SK-N-SH treated with all-trans-retinoic acid at 6 μM for 48 hours (cell line): ENCODE results near the gene SNIP1.
"Not testable (repeated sequence)": the region's sequence is repeated elsewhere in the genome, so short reads cannot be mapped to it uniquely, and the experiment has no call there.

Source experiments
- ATAC-seq: fragments of 200-7000 bp; cut with Tn5 transposase; 3 replicates; pipeline ENCODE4 v1.9.1; 2020; ENCODE audit warnings: mild to moderate bottlenecking, moderate library complexity
- CSDC2 ChIP-seq: fragments of 250-450 bp; sonication (Bioruptor Pico); IDR thresholded peaks from 2 replicates; pipeline ENCODE4 v1.5.0; 2020; ENCODE audit warnings: mild to moderate bottlenecking, moderate library complexity
- ESRRG ChIP-seq: fragments of 250-450 bp; sonication (Bioruptor Pico); IDR thresholded peaks from 2 replicates; pipeline ENCODE4 v1.6.1; 2021; ENCODE audit warnings: mild to moderate bottlenecking
- ISL1 ChIP-seq: fragments of 250-450 bp; sonication (Bioruptor Pico); IDR thresholded peaks from 2 replicates; pipeline ENCODE4 v2.1.2; 2022; ENCODE audit warnings: mild to moderate bottlenecking, moderate library complexity
- PPARA ChIP-seq: fragments of 250-450 bp; sonication (Bioruptor Pico); IDR thresholded peaks from 2 replicates; pipeline ENCODE4 v1.5.0; 2020; ENCODE audit warnings: mild to moderate bottlenecking, borderline replicate concordance
- TOX ChIP-seq: fragments of 250-450 bp; sonication (Bioruptor Pico); IDR thresholded peaks from 2 replicates; pipeline ENCODE4 v1.8.0; 2021; ENCODE audit warnings: mild to moderate bottlenecking, moderate library complexity, borderline replicate concordance
- TSHZ2 ChIP-seq: fragments of 250-450 bp; sonication (Bioruptor Pico); IDR thresholded peaks from 2 replicates; pipeline ENCODE4 v1.5.0; 2020; ENCODE audit warnings: mild to moderate bottlenecking, moderate library complexity
- ZC3H10 ChIP-seq: fragments of 250-450 bp; sonication (Bioruptor Pico); IDR thresholded peaks from 2 replicates; pipeline ENCODE4 v1.5.1; 2021; ENCODE audit warnings: mild to moderate bottlenecking, moderate library complexity
- ZFP30 ChIP-seq: fragments of 450-650 bp; formaldehyde crosslinking; IDR thresholded peaks from 2 replicates; pipeline ENCODE4 v1.5.0; 2022; ENCODE audit warnings: mild to moderate bottlenecking, moderate library complexity
- ZNF565 ChIP-seq: fragments of 450-650 bp; formaldehyde crosslinking; conservative IDR thresholded peaks from 2 replicates; pipeline ENCODE4 v1.5.0; 2020; ENCODE audit warnings: low read depth, mild to moderate bottlenecking, moderate library complexity
- ZNF70 ChIP-seq: fragments of 450-650 bp; formaldehyde crosslinking; IDR thresholded peaks from 2 replicates; pipeline ENCODE4 v1.5.0; 2020; ENCODE audit warnings: mild to moderate bottlenecking, moderate library complexity

SNIP1 gene

GRCh38 chr1:37533317-37534093, 20.6 kb downstream of the SNIP1 start (continued):
- TF ChIP-seq TSHZ2 (CRISPR knock-in tag) (no peak), ZNF70 (no peak)

GRCh38 chr1:37532418-37533156, 21.5 kb downstream of the SNIP1 start:
- ATAC-seq = not testable (repeated sequence)

GRCh38 chr1:37529888-37530287, 24.2 kb downstream of the SNIP1 start:
- ATAC-seq = not testable (repeated sequence)

- no peak for ATAC-seq
- TF ChIP-seq ISL1 (CRISPR knock-in tag) (no peak), CSDC2 (CRISPR knock-in tag) (no peak)
Observed at GRCh38 chr1:37519613-37520012, 34.5 kb downstream of the SNIP1 start.

- ATAC-seq = not testable (repeated sequence)
Observed at GRCh38 chr1:37518929-37519328, 35.2 kb downstream of the SNIP1 start.

GRCh38 chr1:37518241-37518640, 35.9 kb downstream of the SNIP1 start:
- not testable (repeated sequence) for ATAC-seq

- no peak for TF ChIP-seq ZFP30 (CRISPR knock-in tag)
- TF ChIP-seq CSDC2 (CRISPR knock-in tag) = no peak
- TF ChIP-seq PPARA (CRISPR knock-in tag) = no peak
- TF ChIP-seq TSHZ2 (CRISPR knock-in tag) = no peak
- TF ChIP-seq ESRRG (CRISPR knock-in tag) = no peak
- TF ChIP-seq TOX = no peak
- no peak for TF ChIP-seq ISL1 (CRISPR knock-in tag)
- ATAC-seq = no peak
Observed at GRCh38 chr1:37517569-37517968, 36.5 kb downstream of the SNIP1 start.

GRCh38 chr1:37515185-37516034, 38.7 kb downstream of the SNIP1 start:
- TF ChIP-seq ISL1 (CRISPR knock-in tag) (no peak), ZNF565 (no peak), ZC3H10 (CRISPR knock-in tag) (no peak), ZNF70 (no peak)
- TF ChIP-seq, all 23 proteins: peak for 0
- ATAC-seq = no peak
